ENCODE results near the gene PRR20G. TPM values are rescaled to one million over a fixed set of nuclear protein-coding genes. Genes with fewer than 3 reads are reported as not detected.

Gene PRR20G
- polyA plus RNA-seq, 2 of the 4 experiments (the other 2 are of a cell fraction), result not detected

- Histone ChIP-seq H3K27ac (no peak overlapping the region), H3K4me1 (no peaks in the 10 kb centered on the region), H3K4me3 (no peak overlapping the region), H3K4me2 (no peak overlapping the region), H3K9me3 (peaks cover 9% of the 10 kb centered on the region; the same call in 2 of the 3 replicates)
- ATAC-seq, result no peak
- ChIA-PET CTCF (interaction anchor here (0.6 kb wide), 1 partner anchor 36 kb away, joined by 4 read pairs; no protein-coding TSS in a partner anchor), POLR2A (no interaction called here)
- no peak for FAIRE-seq
- DNase-seq (ENCODE audit: low read depth in 1 of 2, low spot score in 1 of 2), result no peak
- TF ChIP-seq JUNB (IDR thresholded peaks at IDR 0.05) (no peak), ESRRA (IDR thresholded peaks at IDR 0.05; ENCODE audit: borderline replicate concordance, low read length) (no peak), EP300 (IDR thresholded peaks at IDR 0.05) (no peak), CBX8 (IDR thresholded peaks at IDR 0.05) (no peak), CBX2 (IDR thresholded peaks at IDR 0.05; ENCODE audit: borderline replicate concordance, low read depth) (no peak), NFE2L2 (conservative IDR thresholded peaks at IDR 0.05; ENCODE audit: low read length) (no peak)
These were observed 40.6 kb upstream of the PRR20G start for GRCh38 chr3:127328421-127328820.

- ATAC-seq (no peak), FAIRE-seq (no peak), DNase-seq (ENCODE audit: low read depth in 1 of 2, low spot score in 1 of 2) (no peak)
- POLR2A ChIA-PET, result no interaction called here
- Histone ChIP-seq H3K4me1 (no peaks in the 10 kb centered on the region), H3K4me2 (no peak overlapping the region), H3K4me3 (no peak overlapping the region), H3K9me3 (peaks cover 9% of the 10 kb centered on the region; the same call in 2 of the 3 replicates), H3K27ac (no peak overlapping the region)
- CTCF ChIA-PET, result no interaction called here
- TF ChIP-seq KDM1A (IDR thresholded peaks at IDR 0.05; ENCODE audit: low read depth), result no peak
- no peak for TF ChIP-seq BCL3 (IDR thresholded peaks at IDR 0.05)
- no peak for TF ChIP-seq SREBF2 (IDR thresholded peaks at IDR 0.05)
- no peak for TF ChIP-seq ATOH8 (CRISPR knock-in tag; IDR thresholded peaks at IDR 0.05; ENCODE audit: low read depth)
- TF ChIP-seq RNF2 (IDR thresholded peaks at IDR 0.05; ENCODE audit: borderline replicate concordance, low read depth), result no peak
- TF ChIP-seq HDAC2 (IDR thresholded peaks at IDR 0.05), result no peak
- no peak for TF ChIP-seq EHMT2 (IDR thresholded peaks at IDR 0.05; ENCODE audit: low read depth)
- no peak for TF ChIP-seq MAFK (IDR thresholded peaks at IDR 0.05; ENCODE audit: partially characterized antibody)
- no peak for TF ChIP-seq POLR2A (IDR thresholded peaks at IDR 0.05; ENCODE audit: low read length)
- no peak for TF ChIP-seq GATA3 (IDR thresholded peaks at IDR 0.05; ENCODE audit: borderline replicate concordance)
- no peak for TF ChIP-seq HOXB5 (CRISPR knock-in tag; IDR thresholded peaks at IDR 0.05)
- no peak for TF ChIP-seq HEYL (CRISPR knock-in tag; IDR thresholded peaks at IDR 0.05)
- no peak for TF ChIP-seq EP300 (IDR thresholded peaks at IDR 0.05)
- TF ChIP-seq TFCP2L1 (CRISPR knock-in tag; IDR thresholded peaks at IDR 0.05), result no peak
- TF ChIP-seq MAX (IDR thresholded peaks at IDR 0.05), result no peak
These were observed 38.5 kb upstream of the PRR20G start for GRCh38 chr3:127326341-127326740.

- no peak for FAIRE-seq
- no peak for DNase-seq (ENCODE audit: low read depth in 1 of 2, low spot score in 1 of 2)
- 100% methylated on average over 1 of the region's 1 CpG for WGBS (ENCODE audit: missing lambda C conversion rate)
- peaks cover 6% of the 10 kb centered on the region; the same call in 2 of the 3 replicates for H3K9me3 ChIP-seq
- no peak for ATAC-seq
- no peak overlapping the region for H3K4me3 ChIP-seq
- TF ChIP-seq SMC3 (IDR thresholded peaks at IDR 0.05) (no peak), MYC (IDR thresholded peaks at IDR 0.05; ENCODE audit: borderline replicate concordance, low read length) (no peak), NFE2L2 (conservative IDR thresholded peaks at IDR 0.05; ENCODE audit: low read length) (no peak), EP300 (IDR thresholded peaks at IDR 0.05) (no peak), CHD2 (IDR thresholded peaks at IDR 0.05; ENCODE audit: low read length, partially characterized antibody) (no peak)
- ChIA-PET POLR2A (no interaction called here), CTCF (interaction anchor here (0.7 kb wide), 1 partner anchor 127 kb away, joined by 4 read pairs; no protein-coding TSS in a partner anchor)
- no peaks in the 10 kb centered on the region for H3K4me1 ChIP-seq
- H3K27ac ChIP-seq, result no peak overlapping the region
- H3K4me2 ChIP-seq, result no peak overlapping the region
These were observed 37.7 kb upstream of the PRR20G start for GRCh38 chr3:127325629-127325961.

All from A549 (cell line).